MG63 (cell line): ENCODE measurements around the gene M1AP. TPM values are rescaled to one million over a fixed set of nuclear protein-coding genes. Genes with fewer than 3 reads are reported as not detected.
A peak's percentile ranks its signal among the peaks of the same experiment; 100 is the strongest.

Experiments used
- DNase-seq: peaks from one replicate; pipeline ENCODE4 v3.0.0-alpha.2; 2020
- H3K27me3 ChIP-seq: fragments of 250-450 bp; sonication (Bioruptor Pico); 2 replicates; pipeline ENCODE4 v1.5.1; 2020; ENCODE audit warnings: mild to moderate bottlenecking, moderate library complexity
- H3K36me3 ChIP-seq: fragments of 250-450 bp; sonication (Bioruptor Pico); 2 replicates; pipeline ENCODE4 v1.5.1; 2020; ENCODE audit warnings: mild to moderate bottlenecking, moderate library complexity
- H3K4me3 ChIP-seq: fragments of 250-450 bp; sonication (Bioruptor Pico); 2 replicates; pipeline ENCODE4 v1.5.1; 2020; ENCODE audit warnings: mild to moderate bottlenecking, moderate library complexity
- H3K9me3 ChIP-seq: fragments of 250-450 bp; sonication (Bioruptor Pico); 2 replicates; pipeline ENCODE4 v1.5.1; 2020; ENCODE audit warnings: mild to moderate bottlenecking, moderate library complexity
- total RNA-seq: library from RNA; depleted of rRNA; stranded (reverse); fragments of >200 nt; shearing (Covaris generic); gene quantifications from 2 replicates; pipeline ENCODE4 v1.2.3, GENCODE V29; 2014; ENCODE audit warnings: low replicate concordance

M1AP gene
- total RNA-seq, 1 experiment from 2014 or later: not detected

DNA sequence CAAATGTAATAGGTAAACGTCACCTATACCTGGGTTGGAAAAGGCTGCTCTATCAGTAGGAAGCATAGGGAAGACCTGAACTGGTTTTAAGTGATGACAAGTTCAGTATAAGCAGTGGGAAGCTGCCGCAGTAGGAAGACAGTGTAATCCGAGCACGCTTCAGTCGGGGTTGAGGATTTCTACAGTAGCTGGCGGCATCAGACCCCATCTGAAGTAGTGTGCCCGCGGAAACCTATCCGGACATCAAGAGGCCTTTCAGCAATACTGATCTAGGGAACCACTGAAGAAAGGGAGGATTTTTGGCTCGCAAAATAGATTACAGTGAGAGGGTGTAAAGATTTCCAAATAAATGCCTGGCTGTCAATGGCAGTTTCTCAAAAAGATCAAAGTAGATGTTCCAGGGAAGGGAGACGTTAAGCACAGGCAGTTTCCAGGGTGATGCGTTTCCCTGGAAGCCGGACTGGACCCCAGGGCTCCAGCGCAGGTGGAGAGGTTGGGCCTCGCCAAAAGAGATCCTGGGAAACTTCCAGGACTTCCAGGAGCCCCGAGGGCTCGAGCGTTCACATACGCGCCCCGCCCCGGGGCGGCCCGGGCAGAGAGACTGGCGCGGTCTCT is 99.7 kb downstream of the M1AP start:
- H3K36me3 ChIP-seq: peaks cover 13% of the 10 kb centered on the region
- no peaks in the 10 kb centered on the region for H3K27me3 ChIP-seq
- no peaks in the 10 kb centered on the region for H3K9me3 ChIP-seq
- no peak for DNase-seq
- peak overlapping the region; percentile 64 for H3K4me3 ChIP-seq

DNA sequence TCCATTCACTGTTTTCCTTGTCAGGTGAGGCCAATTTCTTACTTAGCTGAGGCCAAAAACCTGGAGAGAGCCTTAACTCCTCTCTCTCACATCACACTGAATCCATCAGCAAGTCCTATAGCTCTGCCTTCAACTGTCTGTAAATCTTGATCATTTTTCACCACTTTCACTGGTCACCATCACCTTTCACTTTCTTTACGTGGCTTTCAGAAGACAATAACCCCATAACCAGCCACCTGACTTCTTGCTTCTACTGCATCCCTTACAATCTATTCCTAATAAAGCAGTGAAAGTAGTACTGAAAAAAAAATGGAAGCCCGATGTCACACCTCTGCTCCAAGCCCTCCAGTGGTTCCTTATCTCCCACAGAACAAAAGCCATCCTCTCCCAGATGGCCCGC is 102.1 kb downstream of the M1AP start:
- H3K9me3 ChIP-seq: no peaks in the 10 kb centered on the region
- no peak overlapping the region for H3K4me3 ChIP-seq
- no peaks in the 10 kb centered on the region for H3K27me3 ChIP-seq
- no peak for DNase-seq
- peaks cover 8% of the 10 kb centered on the region; the same call in 1 of the 2 replicates for H3K36me3 ChIP-seq

DNA sequence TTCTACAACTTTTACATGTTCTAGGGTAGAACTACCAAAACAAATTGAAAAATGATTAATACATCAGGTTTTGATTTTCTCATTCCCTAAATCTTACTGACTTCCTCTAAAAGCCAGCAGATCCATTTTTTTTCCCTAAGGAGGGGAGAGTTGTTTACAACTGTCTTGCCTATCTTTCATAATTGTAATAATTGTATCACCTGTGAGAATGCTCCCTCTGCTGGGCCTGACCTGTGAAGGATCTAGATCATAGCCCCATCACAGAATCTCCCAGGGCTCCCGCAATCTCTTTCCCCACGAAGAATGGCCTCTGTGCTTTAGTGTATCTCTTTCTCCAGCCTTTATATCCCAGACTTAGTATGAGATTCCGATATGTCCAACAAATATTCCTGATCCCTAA is 103.5 kb downstream of the M1AP start:
- Histone ChIP-seq H3K9me3 (no peaks in the 10 kb centered on the region), H3K27me3 (no peaks in the 10 kb centered on the region), H3K36me3 (peaks cover 2% of the 10 kb centered on the region; the same call in 1 of the 2 replicates), H3K4me3 (no peak overlapping the region)
- no peak for DNase-seq

GRCh38 chr2:74542978-74543377 is 105.2 kb downstream of the M1AP start:
- Histone ChIP-seq H3K9me3 (no peaks in the 10 kb centered on the region), H3K27me3 (no peaks in the 10 kb centered on the region), H3K4me3 (no peak overlapping the region), H3K36me3 (no peaks in the 10 kb centered on the region)
- no peak for DNase-seq

DNA sequence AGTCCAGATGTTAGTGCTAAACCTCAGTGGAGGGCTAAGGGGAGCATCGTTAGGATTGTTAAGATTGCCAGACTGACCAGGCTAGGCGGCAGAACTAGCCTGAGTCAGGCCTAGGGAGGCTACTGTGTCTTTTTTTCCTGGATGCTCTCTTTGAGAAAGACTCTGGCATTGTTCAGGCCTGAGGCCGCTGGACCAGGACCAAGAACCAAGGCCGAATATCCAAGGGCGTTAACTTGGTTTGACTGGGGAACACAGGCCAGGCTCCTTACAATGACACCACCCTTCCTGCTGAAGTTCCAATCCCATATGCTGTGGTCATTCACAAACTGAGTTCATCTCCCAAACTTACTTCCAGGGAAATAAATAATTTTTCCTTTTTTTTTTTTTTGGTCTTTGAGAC is 107.8 kb downstream of the M1AP start:
- H3K4me3 ChIP-seq: no peak overlapping the region
- DNase-seq: no peak
- H3K9me3 ChIP-seq: no peaks in the 10 kb centered on the region
- no peaks in the 10 kb centered on the region for H3K27me3 ChIP-seq
- no peaks in the 10 kb centered on the region for H3K36me3 ChIP-seq

DNA sequence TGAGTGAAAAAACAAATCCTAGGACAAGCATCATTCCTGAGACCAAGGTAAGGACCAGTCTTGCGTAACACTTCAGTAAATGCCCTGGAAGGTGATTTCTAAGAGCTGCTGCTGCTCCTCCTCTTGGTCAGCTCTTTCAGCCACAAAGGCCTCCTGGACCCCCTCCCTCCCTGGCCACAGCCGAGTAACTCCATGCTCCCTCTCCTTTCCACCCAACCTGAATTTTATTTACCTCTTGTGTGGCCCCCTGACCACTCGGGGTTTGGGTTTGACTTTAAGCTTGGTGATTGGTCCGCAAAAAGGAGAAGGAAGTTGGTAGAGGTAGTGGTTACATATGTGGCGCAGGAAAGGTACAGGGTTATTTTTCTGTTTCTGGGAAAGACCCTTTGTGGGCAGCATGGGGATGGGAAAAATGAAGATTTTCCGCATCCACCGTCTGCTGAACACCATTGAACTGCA is 109.2 kb downstream of the M1AP start:
- DNase-seq: no peak
- H3K4me3 ChIP-seq: no peak overlapping the region
- H3K36me3 ChIP-seq: peaks cover 2% of the 10 kb centered on the region; the same call in 1 of the 2 replicates
- H3K27me3 ChIP-seq: no peaks in the 10 kb centered on the region
- H3K9me3 ChIP-seq: no peaks in the 10 kb centered on the region

GRCh38 chr2:74537140-74537539 is 111.0 kb downstream of the M1AP start:
- Histone ChIP-seq H3K36me3 (peaks cover 18% of the 10 kb centered on the region), H3K9me3 (no peaks in the 10 kb centered on the region), H3K4me3 (no peak overlapping the region), H3K27me3 (no peaks in the 10 kb centered on the region)
- DNase-seq: no peak

GRCh38 chr2:74536166-74536950 is 111.8 kb downstream of the M1AP start:
- peaks cover 24% of the 10 kb centered on the region for H3K36me3 ChIP-seq
- H3K27me3 ChIP-seq: no peaks in the 10 kb centered on the region
- DNase-seq: no peak
- H3K9me3 ChIP-seq: no peaks in the 10 kb centered on the region
- H3K4me3 ChIP-seq: no peak overlapping the region

DNA sequence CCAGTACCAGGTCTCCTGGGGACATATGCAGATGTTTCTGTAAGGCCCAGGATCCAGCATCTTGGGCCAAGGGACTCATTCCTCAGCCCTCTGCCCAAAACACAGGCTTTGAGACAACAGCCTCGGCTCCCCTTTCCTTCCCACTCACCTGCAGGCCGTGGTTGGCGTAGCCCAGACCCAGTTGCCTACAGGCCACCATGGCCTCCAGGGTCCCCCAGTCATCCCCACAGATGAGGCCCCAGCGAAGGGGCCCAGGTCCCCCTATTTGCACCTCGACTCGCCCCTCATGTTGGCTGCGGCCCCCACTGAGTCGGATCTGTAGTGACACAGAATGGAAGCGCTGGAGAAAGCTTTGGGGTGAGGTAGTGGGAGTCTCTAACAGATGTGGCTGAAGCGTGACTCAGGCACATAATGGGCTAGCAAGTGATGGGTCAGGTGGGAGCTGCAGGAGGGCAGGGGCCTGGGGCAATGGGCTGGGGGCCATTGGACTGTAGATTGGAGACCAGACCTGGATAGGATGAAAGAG is 112.6 kb downstream of the M1AP start:
- Histone ChIP-seq H3K9me3 (no peaks in the 10 kb centered on the region), H3K36me3 (peaks cover 31% of the 10 kb centered on the region), H3K4me3 (no peak overlapping the region), H3K27me3 (no peaks in the 10 kb centered on the region)
- DNase-seq: no peak

DNA sequence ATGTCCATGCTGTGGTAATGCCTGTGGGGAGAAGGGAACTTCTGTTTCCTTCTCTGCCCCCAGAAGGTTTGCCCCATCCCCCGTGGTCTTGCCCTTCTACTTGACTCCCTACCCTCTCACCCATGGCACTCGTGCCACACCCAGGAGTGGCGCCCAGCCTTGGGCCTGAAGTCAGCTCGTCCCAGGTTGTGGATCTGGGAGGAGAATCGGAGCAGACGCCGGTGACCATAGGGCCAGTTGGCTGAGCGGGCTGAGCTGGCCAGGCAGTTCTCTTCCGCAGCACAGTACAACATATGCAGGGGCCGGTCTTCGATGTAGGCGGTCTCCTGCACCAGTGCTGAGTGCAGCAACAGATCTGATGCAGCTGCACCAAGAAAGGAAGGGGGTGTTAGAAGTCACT is 113.7 kb downstream of the M1AP start:
- H3K9me3 ChIP-seq: no peaks in the 10 kb centered on the region
- no peak overlapping the region for H3K4me3 ChIP-seq
- H3K36me3 ChIP-seq: peaks cover 32% of the 10 kb centered on the region
- DNase-seq: no peak
- H3K27me3 ChIP-seq: no peaks in the 10 kb centered on the region

DNA sequence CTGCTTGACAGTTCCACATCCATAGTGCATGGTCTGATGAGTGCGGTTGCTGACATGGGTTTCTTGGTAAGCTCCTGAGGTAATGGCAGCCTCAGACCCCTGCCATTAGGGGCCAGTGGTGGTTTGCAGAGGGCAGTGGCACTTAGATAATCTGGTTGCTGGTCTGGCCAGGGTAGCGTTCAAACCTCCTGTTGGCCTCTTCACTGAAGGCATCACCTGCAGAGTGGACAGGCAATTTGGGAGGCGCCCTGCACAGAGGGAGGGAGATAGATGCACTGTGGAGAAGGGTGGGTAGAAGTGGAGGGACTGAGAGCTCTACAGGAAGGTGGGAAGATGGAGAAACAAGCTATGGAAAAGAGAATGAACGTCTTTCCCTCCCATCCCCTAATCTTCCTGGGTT is 114.7 kb downstream of the M1AP start:
- H3K36me3 ChIP-seq: peaks cover 39% of the 10 kb centered on the region
- H3K9me3 ChIP-seq: no peaks in the 10 kb centered on the region
- no peak for DNase-seq
- no peak overlapping the region for H3K4me3 ChIP-seq
- no peaks in the 10 kb centered on the region for H3K27me3 ChIP-seq

DNA sequence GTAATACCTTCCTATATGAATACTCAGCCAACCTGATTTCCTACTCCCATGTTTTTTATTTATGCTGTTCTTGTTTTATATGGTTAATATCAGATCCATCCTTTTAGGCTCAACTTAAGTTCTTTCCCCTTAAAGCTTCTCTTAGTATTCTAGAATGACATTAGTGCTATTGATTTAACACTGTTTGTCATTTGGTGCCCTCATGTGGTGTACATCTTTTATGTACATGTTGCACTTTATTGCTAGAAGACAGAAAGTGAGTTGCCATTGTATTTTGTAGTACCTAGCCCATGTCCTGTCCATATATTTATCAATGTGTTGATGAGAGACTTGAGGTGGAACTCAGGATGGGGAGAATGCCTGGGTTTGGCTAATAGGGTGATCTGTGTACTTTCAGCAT is 115.9 kb downstream of the M1AP start:
- Histone ChIP-seq H3K9me3 (no peaks in the 10 kb centered on the region), H3K36me3 (peaks cover 51% of the 10 kb centered on the region), H3K27me3 (no peaks in the 10 kb centered on the region), H3K4me3 (no peak overlapping the region)
- DNase-seq: no peak

GRCh38 chr2:74531666-74532065 is 116.5 kb downstream of the M1AP start:
- H3K4me3 ChIP-seq: no peak overlapping the region
- peaks cover 4% of the 10 kb centered on the region; the same call in 1 of the 2 replicates for H3K9me3 ChIP-seq
- H3K36me3 ChIP-seq: peaks cover 57% of the 10 kb centered on the region
- no peaks in the 10 kb centered on the region for H3K27me3 ChIP-seq
- DNase-seq: no peak

- H3K9me3 ChIP-seq: peaks cover 4% of the 10 kb centered on the region; the same call in 1 of the 2 replicates
- peak; percentile 35 for DNase-seq
- H3K36me3 ChIP-seq: peaks cover 67% of the 10 kb centered on the region
- H3K27me3 ChIP-seq: no peaks in the 10 kb centered on the region
- H3K4me3 ChIP-seq: peak overlapping the region; percentile 99
Measured at GRCh38 chr2:74530239-74531187, 117.6 kb downstream of the M1AP start.

DNA sequence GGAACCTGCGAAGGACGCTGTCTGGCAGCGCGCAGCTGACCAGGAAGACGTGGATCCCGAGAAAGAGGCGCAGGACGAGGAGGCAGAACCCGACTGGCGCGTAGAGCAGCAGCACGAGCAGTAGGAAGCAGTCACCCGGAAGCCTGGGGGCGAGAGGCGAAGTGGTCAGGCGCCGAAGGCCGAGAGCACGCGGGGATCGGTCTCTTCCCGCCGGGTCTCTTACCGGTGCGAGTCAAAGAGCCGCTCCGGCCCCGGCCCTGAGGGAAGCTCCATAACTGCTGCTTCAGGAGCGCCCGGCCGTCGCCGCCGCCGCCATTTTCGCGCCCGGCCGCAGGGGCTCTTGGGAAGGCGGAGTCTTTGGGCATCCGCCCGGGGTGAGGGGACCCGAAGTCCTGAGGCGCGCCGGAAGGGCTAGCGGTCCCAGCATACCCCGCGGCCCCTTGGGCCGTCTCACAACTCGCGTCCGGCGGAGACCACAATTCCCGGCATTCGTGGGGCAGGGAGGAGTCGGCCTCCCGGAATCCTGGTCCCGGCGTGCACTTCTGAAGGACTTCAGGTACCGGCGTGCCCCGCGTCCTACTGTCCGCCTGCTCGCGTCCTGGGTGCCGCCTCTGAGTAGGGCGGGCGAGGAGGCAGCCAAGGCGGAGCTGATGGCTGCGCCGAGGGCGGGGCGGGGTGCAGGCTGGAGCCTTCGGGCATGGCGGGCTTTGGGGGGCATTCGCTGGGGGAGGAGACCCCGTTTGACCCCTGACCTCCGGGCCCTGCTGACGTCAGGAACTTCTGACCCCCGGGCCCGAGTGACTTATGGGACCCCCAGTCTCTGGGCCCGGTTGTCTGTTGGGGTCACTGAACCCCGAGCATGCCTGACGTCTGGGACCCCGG is 118.5 kb downstream of the M1AP start, which contains the start of the genes AUP1 and HTRA2:
TSS of gene AUP1 (minus strand) at position 350 of the 882 bp plus-strand sequence. CDS start at position 273, 77 bp downstream.
TSS of gene HTRA2 (plus strand) at position 577 of the 882 bp plus-strand sequence. CDS start at position 651, 74 bp downstream.
- Histone ChIP-seq H3K4me3 (peak within 1 kb of the TSS; percentile 99), H3K36me3 (peaks cover 67% of the 10 kb centered on the region), H3K27me3 (no peaks in the 10 kb centered on the region), H3K9me3 (peaks cover 4% of the 10 kb centered on the region; the same call in 1 of the 2 replicates)
- DNase-seq: peak; percentile 99
